ENCODE measurements around the gene GARS1.

The GARS1 gene

DNA sequence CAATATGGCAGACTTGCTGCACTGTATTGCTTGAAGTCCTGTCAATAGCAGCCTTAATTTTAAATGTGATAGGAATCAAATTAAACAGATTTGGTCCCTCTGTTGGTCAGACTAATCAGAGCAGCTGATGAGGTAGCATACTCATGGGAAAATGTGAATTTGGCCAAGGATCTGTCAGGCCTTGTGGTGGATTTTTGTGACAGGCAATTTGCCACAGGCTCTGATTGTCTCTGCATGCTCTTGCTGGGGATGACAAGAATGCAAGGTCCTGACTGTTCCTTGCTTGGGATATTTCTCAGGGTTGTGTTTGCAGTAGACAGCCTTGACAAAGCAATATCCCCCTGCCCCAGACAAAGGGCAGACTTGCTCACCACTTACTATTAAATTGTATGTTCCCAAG is 41.5 kb upstream of the GARS1 start:
- DNase-seq (ENCODE audit: extremely low spot score), result no peak
- ChIA-PET POLR2A (no interaction called here), CTCF (interaction anchor here (0.8 to 9.3 kb wide), 4 partner anchors 9 to 290 kb away, joined by 3 to 107 read pairs (median 4); no protein-coding TSS in a partner anchor)
- TF ChIP-seq, protein P1, sequence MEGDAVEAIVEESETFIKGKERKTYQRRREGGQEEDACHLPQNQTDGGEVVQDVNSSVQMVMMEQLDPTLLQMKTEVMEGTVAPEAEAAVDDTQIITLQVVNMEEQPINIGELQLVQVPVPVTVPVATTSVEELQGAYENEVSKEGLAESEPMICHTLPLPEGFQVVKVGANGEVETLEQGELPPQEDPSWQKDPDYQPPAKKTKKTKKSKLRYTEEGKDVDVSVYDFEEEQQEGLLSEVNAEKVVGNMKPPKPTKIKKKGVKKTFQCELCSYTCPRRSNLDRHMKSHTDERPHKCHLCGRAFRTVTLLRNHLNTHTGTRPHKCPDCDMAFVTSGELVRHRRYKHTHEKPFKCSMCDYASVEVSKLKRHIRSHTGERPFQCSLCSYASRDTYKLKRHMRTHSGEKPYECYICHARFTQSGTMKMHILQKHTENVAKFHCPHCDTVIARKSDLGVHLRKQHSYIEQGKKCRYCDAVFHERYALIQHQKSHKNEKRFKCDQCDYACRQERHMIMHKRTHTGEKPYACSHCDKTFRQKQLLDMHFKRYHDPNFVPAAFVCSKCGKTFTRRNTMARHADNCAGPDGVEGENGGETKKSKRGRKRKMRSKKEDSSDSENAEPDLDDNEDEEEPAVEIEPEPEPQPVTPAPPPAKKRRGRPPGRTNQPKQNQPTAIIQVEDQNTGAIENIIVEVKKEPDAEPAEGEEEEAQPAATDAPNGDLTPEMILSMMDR (IDR thresholded peaks at IDR 0.05; ENCODE audit: control extremely low read depth, extremely low read depth, low read depth, missing control alignments), result no peak

DNA sequence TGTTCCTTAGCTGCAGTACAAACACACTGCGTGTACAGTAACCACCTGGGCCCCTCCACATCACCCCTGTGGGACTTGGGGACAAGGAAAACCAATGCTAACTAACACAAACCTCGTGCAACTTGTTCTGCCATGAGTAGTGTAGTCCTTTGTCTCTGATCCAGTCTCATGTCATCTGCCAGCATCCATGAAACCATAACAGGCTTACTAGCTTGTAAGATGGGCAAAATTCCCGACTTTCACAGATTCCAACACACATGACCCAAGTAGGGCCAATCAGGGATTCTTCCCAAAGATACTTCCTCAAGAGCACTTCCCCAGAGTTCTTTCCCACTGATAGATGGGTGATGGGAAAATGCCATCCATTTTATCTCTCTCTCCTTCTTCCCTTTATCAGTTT is 41.1 kb upstream of the GARS1 start:
- no peak for DNase-seq (ENCODE audit: extremely low spot score)
- ChIA-PET POLR2A (no interaction called here), CTCF (interaction anchor here (0.8 to 9.3 kb wide), 4 partner anchors 9 to 290 kb away, joined by 3 to 107 read pairs (median 4); no protein-coding TSS in a partner anchor)
- TF ChIP-seq, protein P1 (IDR thresholded peaks at IDR 0.05; ENCODE audit: control extremely low read depth, extremely low read depth, low read depth, missing control alignments), result no peak

DNA sequence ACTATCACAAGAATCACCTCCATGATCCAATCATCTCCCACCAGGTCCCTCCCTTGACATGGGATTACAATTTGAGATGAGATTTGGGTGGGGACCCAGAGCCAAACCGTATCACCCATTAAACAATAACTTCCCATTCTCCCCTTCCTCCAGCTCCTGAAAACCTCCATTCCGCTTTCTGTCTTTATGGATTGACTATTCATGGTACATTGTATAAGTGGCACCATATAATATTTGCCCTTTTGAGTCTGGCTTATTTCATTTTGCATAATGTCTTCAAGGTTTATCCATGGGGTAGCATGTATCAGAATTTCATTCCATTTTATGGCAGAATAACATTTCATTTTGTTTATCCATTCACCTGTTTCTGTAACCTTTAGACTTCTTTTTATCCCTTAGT is 39.2 kb upstream of the GARS1 start:
- DNase-seq (ENCODE audit: extremely low spot score), result no peak
- POLR2A ChIA-PET, result no interaction called here
- TF ChIP-seq, protein P1 (IDR thresholded peaks at IDR 0.05; ENCODE audit: control extremely low read depth, extremely low read depth, low read depth, missing control alignments), result no peak
- CTCF ChIA-PET, result interaction anchor here (2.5 to 9.3 kb wide), 3 partner anchors 8 to 44 kb away, joined by 16 to 107 read pairs (median 19); no protein-coding TSS in a partner anchor

DNA sequence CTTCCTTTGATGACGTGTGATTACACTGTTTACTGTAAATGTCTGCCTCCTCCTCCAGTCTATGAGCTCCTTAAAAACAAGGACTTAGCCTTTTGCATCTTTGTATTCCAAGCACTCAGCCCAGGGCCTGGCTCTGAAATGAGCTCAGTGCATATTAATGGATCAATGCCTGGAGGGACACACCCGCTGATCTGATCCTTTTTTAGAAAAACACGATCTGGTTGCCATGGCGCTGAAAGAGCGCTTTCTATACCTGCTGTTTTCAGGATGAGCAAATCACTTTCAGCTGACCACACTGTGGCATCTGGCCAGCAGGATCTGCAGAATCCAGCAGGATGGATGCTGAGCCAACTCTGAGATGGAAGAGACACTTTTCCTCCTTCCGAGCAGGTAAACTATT is 37.8 kb upstream of the GARS1 start:
- ChIA-PET POLR2A (no interaction called here), CTCF (interaction anchor here (1.1 to 9.3 kb wide), 6 partner anchors 7 to 1946 kb away, joined by 3 to 107 read pairs (median 12); no protein-coding TSS in a partner anchor)
- TF ChIP-seq, protein P1 (IDR thresholded peaks at IDR 0.05; ENCODE audit: control extremely low read depth, extremely low read depth, low read depth, missing control alignments), result no peak
- no peak for DNase-seq (ENCODE audit: extremely low spot score)

DNA sequence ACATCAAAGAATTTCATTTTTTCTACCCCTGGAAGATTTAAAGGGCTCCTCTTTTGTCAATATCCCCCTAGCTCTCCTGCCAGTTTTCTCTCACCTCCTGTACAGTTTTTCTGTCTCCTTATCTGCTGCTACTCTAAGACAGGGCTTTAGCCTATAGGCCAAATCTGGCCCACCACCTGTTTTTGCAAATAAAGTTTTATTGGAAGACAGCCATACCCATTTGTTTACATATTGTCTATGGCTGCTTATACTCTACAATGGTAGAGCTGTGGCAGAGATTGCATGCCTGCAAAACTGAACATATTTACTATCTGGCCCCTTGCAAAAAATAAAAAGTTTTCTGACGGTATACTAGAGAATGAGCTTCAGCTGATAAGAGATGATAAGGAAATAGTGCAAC is 37.4 kb upstream of the GARS1 start:
- ChIA-PET POLR2A (no interaction called here), CTCF (interaction anchor here (1.1 to 9.3 kb wide), 6 partner anchors 6 to 1945 kb away, joined by 3 to 107 read pairs (median 12); no protein-coding TSS in a partner anchor)
- TF ChIP-seq, protein P1 (IDR thresholded peaks at IDR 0.05; ENCODE audit: control extremely low read depth, extremely low read depth, low read depth, missing control alignments), result no peak
- no peak for DNase-seq (ENCODE audit: extremely low spot score)

DNA sequence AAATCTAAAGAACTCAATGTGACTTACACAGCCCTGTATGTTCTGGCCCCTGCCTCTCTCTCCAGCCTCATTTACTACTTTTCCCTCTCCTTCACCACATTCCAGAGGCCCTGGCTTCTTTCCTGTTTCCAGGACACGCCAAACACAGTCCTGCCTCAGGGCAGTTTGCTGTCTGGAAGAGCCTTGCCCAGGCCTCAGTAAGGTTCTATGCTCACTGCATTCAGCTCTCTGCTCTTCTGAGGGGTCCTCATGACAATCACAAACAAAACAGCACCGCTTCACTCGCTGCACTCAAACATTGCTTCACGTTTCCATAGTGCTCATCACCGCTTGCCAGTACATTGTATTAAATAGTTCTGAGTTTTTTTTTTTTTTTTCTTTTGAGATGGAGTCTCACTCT is 35.1 kb upstream of the GARS1 start:
- DNase-seq (ENCODE audit: extremely low spot score), result no peak
- ChIA-PET CTCF (interaction anchor here (1.0 to 1.2 kb wide), 2 partner anchors 8 to 12 kb away, joined by 3 read pairs; no protein-coding TSS in a partner anchor), POLR2A (no interaction called here)
- TF ChIP-seq, protein P1 (IDR thresholded peaks at IDR 0.05; ENCODE audit: control extremely low read depth, extremely low read depth, low read depth, missing control alignments), result no peak
